Mesothelial cell of epicardium (in vitro differentiated cells): ENCODE data around the gene LGI4. TPM values are rescaled to one million over a fixed set of nuclear protein-coding genes. Genes with fewer than 3 reads are reported as not detected.

Experiments used
- DNase-seq, 2 experiments: peaks; one replicate each; pipeline ENCODE4 v3.0.0; 2021; ENCODE audit warnings: low spot score in 2 of 2; ENCODE audit not compliant: unreplicated experiment in 2 of 2
- H3K27ac Mint-ChIP-seq: 2 replicates; pipeline ENCODE4 v1.8.0; 2021; ENCODE audit warnings: mixed read lengths
- H3K27me3 Mint-ChIP-seq: 2 replicates; pipeline ENCODE4 v1.8.0; 2021; ENCODE audit warnings: low read depth, mixed read lengths
- H3K36me3 Mint-ChIP-seq: 2 replicates; pipeline ENCODE4 v1.8.0; 2021; ENCODE audit warnings: mixed read lengths
- H3K4me1 Mint-ChIP-seq: 2 replicates; pipeline ENCODE4 v1.8.0; 2021; ENCODE audit warnings: mixed read lengths
- H3K4me3 Mint-ChIP-seq: 2 replicates; pipeline ENCODE4 v1.8.0; 2021; ENCODE audit warnings: mild to moderate bottlenecking, moderate library complexity, mixed read lengths
- H3K9me3 Mint-ChIP-seq: 2 replicates; pipeline ENCODE4 v1.8.0; 2021; ENCODE audit warnings: mixed read lengths
- total RNA-seq: library from RNA; stranded (reverse); gene quantifications from 3 replicates; pipeline ENCODE4 v1.2.1, GENCODE V29; 2021
- TF ChIP-seq, protein P1 (sequence below): fragments of 200-600 bp; sonication (generic); IDR thresholded peaks from one replicate; pipeline ENCODE4 v1.5.0; 2021; ENCODE audit warnings: antibody characterized with exemption; ENCODE audit not compliant: unreplicated experiment

LGI4 gene
- total RNA-seq, 1 donor from 2014 or later: 1.4 TPM

DNA sequence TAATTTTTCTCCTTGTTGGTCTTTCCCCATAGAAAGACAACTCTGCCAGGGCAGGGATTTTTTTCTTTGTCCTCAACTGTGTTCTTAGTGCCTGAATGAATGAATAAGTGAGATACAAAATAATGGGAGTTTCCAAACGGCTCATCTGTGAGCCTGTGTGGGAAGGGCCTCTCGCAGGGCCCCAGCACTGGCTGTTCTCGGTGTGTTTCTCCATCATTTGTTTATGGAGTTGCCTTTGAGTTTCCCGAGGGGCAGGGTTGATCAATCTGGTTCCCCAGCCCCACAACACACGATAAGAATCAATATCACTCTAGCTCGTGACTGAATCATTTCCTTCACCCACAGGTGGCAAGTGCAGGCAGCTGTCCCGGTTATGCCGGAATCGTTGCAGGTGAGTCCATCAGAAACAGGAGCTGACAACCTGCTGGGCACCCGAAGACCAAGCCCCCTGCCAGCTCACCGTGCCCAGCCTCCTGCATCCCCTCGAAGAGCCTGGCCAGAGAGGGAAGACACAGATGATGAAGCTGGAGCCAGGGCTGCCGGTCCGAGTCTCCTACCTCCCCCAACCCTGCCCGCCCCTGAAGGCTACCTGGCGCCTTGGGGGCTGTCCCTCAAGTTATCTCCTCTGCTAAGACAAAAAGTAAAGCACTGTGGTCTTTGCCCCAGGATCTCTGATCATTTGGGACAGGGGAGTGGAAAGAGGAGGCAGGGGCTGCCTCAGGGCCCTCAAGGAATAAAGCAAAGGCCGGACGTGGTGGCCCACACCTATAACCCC, 34.5 kb upstream of the LGI4 start:
- H3K4me3 Mint-ChIP-seq: no peak overlapping the region
- DNase-seq: no peak
- no peaks in the 10 kb centered on the region for H3K27me3 Mint-ChIP-seq
- peaks cover 22% of the 10 kb centered on the region for H3K36me3 Mint-ChIP-seq
- TF ChIP-seq, protein P1, sequence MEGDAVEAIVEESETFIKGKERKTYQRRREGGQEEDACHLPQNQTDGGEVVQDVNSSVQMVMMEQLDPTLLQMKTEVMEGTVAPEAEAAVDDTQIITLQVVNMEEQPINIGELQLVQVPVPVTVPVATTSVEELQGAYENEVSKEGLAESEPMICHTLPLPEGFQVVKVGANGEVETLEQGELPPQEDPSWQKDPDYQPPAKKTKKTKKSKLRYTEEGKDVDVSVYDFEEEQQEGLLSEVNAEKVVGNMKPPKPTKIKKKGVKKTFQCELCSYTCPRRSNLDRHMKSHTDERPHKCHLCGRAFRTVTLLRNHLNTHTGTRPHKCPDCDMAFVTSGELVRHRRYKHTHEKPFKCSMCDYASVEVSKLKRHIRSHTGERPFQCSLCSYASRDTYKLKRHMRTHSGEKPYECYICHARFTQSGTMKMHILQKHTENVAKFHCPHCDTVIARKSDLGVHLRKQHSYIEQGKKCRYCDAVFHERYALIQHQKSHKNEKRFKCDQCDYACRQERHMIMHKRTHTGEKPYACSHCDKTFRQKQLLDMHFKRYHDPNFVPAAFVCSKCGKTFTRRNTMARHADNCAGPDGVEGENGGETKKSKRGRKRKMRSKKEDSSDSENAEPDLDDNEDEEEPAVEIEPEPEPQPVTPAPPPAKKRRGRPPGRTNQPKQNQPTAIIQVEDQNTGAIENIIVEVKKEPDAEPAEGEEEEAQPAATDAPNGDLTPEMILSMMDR: no peak
- H3K27ac Mint-ChIP-seq: no peak overlapping the region
- H3K9me3 Mint-ChIP-seq: peaks cover 21% of the 10 kb centered on the region
- H3K4me1 Mint-ChIP-seq: no peaks in the 10 kb centered on the region

DNA sequence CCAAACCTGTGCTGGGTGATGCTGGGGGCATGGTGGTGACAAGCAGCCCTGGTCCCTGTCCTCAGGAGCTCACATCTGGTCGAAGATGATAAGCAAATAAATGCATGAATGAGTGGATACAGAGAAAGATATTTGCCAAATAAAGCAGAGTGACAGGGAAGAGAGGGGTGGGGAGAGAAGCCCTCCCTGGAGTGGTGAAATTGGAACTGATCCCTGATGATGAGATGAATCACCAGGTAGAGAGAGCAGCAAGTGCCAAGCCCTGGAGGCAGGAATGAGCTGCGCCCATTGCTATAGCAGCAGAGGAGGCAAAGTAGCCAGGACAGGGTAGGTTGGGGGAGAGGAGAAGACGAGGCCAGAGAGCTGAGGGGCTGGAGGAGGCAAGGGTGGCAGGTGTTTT, 33.3 kb upstream of the LGI4 start:
- Mint-ChIP-seq H3K27ac (no peak overlapping the region), H3K27me3 (no peaks in the 10 kb centered on the region), H3K9me3 (peaks cover 28% of the 10 kb centered on the region), H3K36me3 (peaks cover 30% of the 10 kb centered on the region), H3K4me3 (no peak overlapping the region), H3K4me1 (no peaks in the 10 kb centered on the region)
- no peak for DNase-seq
- TF ChIP-seq, protein P1: no peak

DNA sequence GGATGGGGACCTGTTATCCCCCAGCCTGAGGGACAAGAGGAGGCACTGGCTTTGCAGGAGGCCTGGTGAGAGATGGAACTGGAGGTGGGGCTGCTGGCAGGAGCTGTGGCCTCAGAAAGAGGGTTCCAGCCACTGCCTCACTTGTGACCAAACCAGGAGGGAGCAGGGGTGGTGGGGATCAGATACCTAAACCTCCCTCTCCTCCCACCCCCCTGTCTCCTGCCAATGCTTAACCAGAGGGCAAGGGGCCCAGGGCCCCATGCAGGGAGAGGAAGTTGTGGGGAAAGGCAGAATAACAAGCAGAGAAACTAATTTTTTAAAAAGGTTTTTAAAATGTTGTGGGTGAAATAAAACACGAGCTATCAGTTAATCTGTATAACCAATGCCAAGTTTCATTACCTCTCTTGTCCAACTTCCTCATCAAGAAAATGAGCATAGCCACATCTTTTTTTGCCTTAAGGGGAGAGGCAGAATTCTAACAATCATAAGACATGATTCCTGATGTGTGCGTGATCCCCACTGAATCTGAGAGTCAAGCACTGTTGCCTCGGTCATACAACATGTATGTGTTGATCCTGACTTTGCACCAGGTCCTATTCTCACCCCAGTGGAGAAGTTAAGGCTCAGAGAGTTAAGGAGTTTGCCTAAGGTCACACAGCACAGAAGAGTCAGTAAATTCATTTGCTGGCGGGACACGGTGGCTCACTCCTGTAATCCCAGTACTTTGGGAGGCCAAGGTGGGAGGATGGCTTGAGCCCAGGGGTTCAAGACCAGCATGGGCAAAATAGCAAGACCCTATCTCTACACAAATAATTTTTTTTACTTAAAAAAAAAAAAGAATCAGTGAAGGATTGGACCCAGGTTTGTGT, 32.6 kb upstream of the LGI4 start:
- no peaks in the 10 kb centered on the region for H3K4me1 Mint-ChIP-seq
- no peak for DNase-seq
- TF ChIP-seq, protein P1: no peak
- H3K27ac Mint-ChIP-seq: no peak overlapping the region
- peaks cover 33% of the 10 kb centered on the region for H3K36me3 Mint-ChIP-seq
- no peaks in the 10 kb centered on the region for H3K27me3 Mint-ChIP-seq
- no peak overlapping the region for H3K4me3 Mint-ChIP-seq
- peaks cover 28% of the 10 kb centered on the region for H3K9me3 Mint-ChIP-seq

DNA sequence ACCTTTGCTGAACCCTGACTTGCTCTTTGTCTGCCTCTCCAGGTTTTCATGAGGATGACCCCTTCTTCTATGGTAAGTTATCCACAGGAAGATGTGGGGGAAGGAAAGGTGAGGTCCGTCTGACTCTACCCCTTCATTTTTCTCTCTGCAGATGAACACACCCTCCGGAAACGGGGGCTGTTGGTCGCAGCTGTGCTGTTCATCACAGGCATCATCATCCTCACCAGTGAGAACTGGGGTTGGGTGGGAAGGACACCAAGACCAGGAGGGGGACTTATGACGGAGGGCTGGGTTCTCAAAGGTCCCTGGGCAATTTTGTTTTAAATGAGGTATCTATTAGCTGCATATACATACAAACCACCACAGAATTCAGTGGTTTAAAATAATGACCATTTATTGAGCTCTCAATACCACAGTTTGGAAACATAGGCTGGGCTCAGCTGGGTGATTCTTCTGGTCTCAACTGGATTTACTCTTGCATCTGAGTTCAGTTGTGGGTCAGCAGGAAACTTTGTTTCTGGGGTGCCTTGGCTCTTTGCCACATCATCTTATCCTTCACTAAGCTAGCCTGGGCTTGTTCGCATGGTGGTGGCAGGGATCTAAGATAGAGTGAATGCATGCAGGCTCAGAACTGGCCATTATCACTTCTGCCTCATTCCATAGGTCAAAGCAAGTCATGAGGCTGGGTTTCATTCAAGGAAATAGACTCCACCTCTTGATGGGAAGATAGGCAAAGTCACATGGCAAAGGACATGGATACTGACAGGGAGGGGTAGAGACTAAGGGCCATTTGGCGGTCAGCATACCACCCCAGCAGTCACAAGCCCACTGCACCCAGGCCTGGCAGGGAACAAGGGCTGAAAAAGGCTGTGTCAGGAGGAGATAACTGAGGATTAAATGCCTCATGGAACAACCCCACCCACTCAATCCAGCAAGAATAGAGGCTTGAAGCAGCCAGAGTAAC, 31.5 kb upstream of the LGI4 start:
- Mint-ChIP-seq H3K4me3 (no peak overlapping the region), H3K9me3 (peaks cover 33% of the 10 kb centered on the region), H3K27me3 (no peaks in the 10 kb centered on the region), H3K4me1 (no peaks in the 10 kb centered on the region), H3K27ac (no peak overlapping the region), H3K36me3 (peaks cover 36% of the 10 kb centered on the region)
- DNase-seq: no peak
- TF ChIP-seq, protein P1: no peak

DNA sequence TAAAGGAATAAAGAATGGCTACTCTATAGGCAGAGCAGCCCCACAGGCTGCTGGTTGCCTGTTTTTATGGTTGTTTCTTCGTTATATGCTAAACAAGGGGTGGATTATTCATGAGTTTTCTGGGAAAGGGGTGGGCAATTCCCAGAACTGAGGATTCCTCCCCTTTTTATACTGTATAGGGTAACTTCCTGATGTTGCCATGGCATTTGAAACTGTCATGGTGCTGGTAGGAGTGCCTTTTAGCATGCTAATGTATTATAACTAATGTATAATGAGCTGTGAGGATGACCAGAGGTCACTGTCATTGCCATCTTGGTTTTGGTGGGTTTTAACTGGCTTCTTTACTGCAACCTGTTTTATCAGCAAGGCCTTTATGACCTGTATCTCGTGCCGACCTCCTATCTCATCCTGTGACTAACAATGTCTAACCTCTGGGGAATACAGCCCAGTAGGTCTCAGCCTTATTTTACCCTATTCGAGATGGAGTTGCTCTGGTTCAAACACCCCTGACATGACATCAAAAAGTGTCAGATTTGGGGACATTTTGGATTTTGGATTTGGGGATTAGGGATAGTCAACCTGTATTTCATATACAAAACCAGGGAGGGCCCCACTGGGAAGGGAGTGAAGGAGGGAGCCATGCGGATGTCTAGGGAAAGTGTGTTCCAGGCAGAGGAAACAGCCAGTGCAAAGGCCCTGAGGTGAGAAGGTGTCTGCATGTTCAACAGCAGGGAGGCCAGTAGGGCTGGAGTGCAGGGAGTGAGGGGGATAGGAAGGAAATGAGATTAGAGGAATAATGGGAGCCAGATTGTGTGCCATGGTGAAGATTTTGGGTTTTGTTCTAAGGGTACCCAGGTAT, 30.6 kb upstream of the LGI4 start:
- no peak for DNase-seq
- no peaks in the 10 kb centered on the region for H3K27me3 Mint-ChIP-seq
- no peak overlapping the region for H3K27ac Mint-ChIP-seq
- TF ChIP-seq, protein P1: no peak
- H3K4me1 Mint-ChIP-seq: no peaks in the 10 kb centered on the region
- H3K9me3 Mint-ChIP-seq: peaks cover 33% of the 10 kb centered on the region
- H3K36me3 Mint-ChIP-seq: peaks cover 38% of the 10 kb centered on the region
- no peak overlapping the region for H3K4me3 Mint-ChIP-seq
